ENCODE data around the gene BCR. TPM values are rescaled to one million over a fixed set of nuclear protein-coding genes. Genes with fewer than 3 reads are reported as not detected.

The BCR gene
- total and polyA plus RNA-seq, 2 of the 13 experiments (the other 11 are each of a cell fraction or from before 2014, with no cell fraction given): 19.9 to 33.6 TPM

GRCh38 chr22:23180893-23181720 is 798 bp downstream of the BCR start (continued):
- TF ChIP-seq ZUFSP (CRISPR knock-in tag; IDR thresholded peaks at IDR 0.05; ENCODE audit: borderline replicate concordance): no peak
- no peak for TF ChIP-seq MAZ (IDR thresholded peaks at IDR 0.05; ENCODE audit: borderline replicate concordance, low read depth, low read length)
- no peak; the same call in 1 of the 2 replicates for TF ChIP-seq MAZ (CRISPR knock-in tag; IDR thresholded peaks at IDR 0.05; ENCODE audit: low read depth)
- TF ChIP-seq PREB (CRISPR knock-in tag; IDR thresholded peaks at IDR 0.05): no peak
- no peak for TF ChIP-seq GTF2F1 (IDR thresholded peaks at IDR 0.05; ENCODE audit: low read length)
- no peak for TF ChIP-seq ZNF598 (CRISPR knock-in tag; IDR thresholded peaks at IDR 0.05; ENCODE audit: borderline replicate concordance)
- no peak; the same call in 1 of the 2 replicates for TF ChIP-seq ZNF142 (CRISPR knock-in tag; IDR thresholded peaks at IDR 0.05)
- no peak for TF ChIP-seq TFE3 (CRISPR knock-in tag; IDR thresholded peaks at IDR 0.05)
- no peak for TF ChIP-seq ZNF44 (CRISPR knock-in tag; IDR thresholded peaks at IDR 0.05)
- peak; percentile 34; the same call in 1 of the 2 replicates for TF ChIP-seq EED (CRISPR knock-in tag; IDR thresholded peaks at IDR 0.05)
- no peak for TF ChIP-seq ZBTB37 (CRISPR knock-in tag; IDR thresholded peaks at IDR 0.05)
- TF ChIP-seq TEAD3 (CRISPR knock-in tag; optimal IDR thresholded peaks at IDR 0.05; ENCODE audit: borderline replicate concordance): no peak
- no peak for TF ChIP-seq RFX3 (CRISPR knock-in tag; IDR thresholded peaks at IDR 0.05)
- no peak for TF ChIP-seq HMGA1 (CRISPR knock-in tag; conservative IDR thresholded peaks at IDR 0.05)
- no peak for TF ChIP-seq ZNF891 (CRISPR knock-in tag; IDR thresholded peaks at IDR 0.05)
- TF ChIP-seq ZFAT (CRISPR knock-in tag; conservative IDR thresholded peaks at IDR 0.05): no peak
- no peak for TF ChIP-seq ZNF615 (CRISPR knock-in tag; IDR thresholded peaks at IDR 0.05; ENCODE audit: borderline replicate concordance)
- no peak for TF ChIP-seq ZNF451 (CRISPR knock-in tag; IDR thresholded peaks at IDR 0.05)
